Measurements from ENCODE around the gene COL15A1.

Gene COL15A1

DNA sequence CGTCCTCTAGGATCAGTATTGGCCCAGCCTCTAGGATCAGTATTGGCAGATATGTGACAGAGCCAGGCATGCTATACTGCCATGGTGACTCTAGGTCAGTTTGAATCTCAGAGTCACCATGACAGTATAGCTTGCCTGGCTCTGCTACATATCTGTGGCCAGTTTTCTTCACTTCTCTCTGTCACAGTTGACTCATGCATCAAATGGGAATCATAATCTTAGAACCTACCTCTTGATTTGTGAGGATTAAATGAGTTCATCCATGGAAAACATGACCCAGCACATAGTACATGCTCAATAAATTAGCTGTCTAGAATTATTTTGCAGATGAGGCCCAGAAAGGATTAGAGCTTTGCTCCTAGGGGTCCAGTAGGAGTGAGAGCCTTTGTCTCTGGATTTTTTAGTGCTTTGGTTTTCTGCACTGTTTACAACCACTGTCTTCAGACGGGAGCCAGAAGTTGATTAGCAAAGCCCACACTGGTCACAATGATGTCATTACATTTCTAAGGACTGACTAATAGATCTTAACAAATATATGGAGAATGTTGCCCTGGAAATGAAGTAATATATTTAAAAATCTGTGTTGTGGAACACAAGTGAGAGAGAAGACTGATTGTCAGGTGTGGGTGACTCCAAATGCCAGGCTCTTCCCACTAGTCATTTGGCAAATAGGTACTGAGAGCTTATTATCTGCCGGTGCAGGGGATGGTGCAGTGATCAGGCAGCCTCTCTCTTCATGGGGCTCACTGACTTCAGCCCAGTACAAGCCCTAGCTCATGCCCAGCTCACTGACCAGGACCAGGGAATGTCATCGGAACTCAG lies 76.0 kb downstream of the COL15A1 start:
- DNase-seq: no peak

DNA sequence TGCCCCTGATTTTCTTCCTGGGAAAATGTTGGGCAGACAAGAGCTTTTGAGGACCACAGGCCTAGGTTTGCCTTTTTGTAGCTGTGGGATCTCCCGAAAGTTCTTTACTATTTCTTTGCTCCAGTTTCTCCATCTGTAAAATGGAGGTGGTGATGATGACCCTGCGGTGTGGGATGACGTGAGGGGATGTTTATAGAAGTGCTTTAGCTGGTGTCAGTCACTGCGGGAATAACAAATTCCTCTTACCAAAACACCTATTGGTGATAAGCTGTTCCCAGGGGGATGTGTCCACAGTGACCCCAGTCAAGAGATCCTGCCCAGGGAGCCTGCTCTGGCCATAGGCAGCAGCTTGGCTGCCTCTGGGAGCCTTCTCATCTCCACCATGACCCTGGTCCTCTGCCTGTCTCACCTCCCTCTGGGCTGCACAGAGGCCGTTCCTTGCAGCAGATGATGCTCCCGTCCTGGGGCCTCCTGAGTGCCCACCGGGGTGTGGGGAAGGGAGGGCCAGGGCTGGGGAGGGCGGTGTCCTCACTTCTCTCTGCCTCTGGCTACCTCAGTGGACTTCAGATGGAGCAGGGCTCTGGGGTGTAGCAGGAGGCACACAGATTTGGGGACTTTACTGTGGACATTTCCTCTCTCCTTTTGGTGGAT lies 77.2 kb downstream of the COL15A1 start:
- no peak for DNase-seq

DNA sequence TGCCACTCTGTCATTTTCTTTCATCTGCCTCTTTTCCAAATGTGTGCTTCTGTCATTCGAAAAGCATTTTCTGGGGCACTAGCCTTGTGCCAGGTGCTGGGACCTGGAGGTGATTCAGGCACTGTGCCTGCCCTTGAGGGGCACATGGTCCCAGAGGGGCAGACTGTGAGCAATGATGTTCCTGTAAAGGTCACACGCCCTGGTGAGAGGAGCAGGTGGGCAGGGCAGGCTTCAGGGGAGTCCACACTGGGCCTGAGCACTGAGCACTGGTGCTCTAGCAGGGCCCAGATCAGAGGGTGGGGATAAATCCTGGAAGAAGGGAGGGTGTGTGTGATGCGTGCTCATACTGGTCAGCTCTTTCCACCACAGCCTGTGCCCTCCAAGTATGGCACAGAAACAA lies 77.8 kb downstream of the COL15A1 start:
- no peak for DNase-seq

DNA sequence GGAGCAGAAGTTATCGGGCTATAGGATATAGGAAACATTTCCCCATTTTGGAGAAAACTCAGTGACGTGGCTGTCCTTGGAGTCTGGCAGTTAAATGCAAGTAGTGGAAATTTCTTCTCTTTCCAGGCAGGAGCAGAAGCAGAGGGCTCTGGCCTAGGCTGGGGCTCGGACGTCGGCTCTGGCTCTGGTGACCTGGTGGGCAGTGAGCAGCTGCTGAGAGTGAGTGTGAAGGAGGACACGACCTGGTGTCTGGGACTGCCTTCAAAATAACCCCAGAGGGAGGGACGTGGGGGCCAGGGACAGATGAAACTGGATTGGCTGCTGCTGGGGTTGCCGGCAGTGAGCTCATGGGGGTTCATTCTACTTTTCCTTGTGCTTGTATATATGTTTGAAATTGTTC lies 79.5 kb downstream of the COL15A1 start:
- DNase-seq: no peak

DNA sequence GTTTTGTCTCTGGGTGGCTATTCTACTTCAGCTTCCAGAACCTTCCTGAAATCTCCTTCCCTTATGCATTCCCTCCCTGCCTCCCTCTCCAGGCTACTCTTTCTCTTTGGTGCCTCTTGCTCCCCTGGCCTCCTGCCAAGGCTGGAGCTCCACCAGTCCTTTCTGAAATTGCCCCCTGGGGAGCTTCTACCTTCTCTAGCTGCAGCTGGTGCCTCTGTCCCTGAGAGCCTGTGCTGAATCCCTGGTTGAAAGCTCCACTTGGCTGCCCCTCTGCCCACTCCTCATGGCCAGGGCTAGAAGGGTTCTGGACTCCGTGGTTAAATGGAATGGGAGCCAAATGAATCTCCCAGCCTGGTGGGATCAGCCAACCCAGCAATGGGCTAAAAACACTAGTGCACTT lies 80.1 kb downstream of the COL15A1 start:
- peak; percentile 97 for DNase-seq

DNA sequence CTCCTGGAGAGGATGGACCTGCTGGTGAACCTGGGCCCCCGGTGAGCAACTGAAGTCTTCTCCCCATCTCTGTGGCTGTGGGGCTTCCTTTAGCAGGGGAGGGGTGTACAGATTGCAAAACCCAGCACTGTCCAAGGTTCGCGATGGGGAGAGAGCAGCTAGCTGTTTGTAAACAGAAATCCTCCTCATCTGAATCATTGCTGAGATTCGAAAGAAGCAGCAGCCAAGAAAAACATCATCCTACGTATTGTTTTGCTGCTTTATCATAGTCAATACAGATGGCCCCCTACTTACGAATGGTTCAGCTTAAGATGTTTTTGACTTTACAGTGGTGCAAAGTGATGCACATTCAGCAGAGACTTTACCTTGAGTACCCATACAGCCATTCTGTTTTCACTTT lies 81.3 kb downstream of the COL15A1 start:
- DNase-seq: no peak

DNA sequence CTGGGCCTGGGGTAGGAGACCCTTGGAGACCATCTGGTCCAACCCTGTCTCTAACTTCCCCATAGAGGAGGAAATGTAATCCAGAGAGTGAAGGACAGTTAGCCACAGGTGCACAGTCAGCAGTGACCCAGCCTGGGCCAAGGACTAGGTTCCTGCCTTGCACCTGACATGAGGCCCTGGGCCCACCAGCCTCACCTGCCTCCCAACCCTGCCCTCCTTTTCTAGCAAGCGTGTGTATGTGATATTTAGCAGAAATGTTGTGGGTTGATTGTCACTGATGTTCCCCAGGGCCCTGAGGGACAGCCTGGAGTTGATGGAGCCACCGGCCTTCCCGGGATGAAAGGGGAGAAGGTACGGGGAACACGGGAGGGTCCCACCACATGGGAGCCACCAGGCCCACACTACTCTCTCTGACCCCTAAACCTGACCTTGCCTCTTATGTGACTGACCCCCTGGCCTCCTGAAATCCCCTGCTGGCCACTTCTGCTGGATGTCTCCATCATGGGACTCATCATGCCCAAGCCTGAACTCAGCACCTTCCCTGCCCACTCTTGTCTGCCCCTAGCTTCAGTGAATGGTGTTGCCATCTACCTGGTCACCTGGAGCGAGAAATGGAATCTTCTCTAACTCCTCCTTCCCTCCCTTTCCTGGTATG lies 82.0 kb downstream of the COL15A1 start:
- no peak for DNase-seq

DNA sequence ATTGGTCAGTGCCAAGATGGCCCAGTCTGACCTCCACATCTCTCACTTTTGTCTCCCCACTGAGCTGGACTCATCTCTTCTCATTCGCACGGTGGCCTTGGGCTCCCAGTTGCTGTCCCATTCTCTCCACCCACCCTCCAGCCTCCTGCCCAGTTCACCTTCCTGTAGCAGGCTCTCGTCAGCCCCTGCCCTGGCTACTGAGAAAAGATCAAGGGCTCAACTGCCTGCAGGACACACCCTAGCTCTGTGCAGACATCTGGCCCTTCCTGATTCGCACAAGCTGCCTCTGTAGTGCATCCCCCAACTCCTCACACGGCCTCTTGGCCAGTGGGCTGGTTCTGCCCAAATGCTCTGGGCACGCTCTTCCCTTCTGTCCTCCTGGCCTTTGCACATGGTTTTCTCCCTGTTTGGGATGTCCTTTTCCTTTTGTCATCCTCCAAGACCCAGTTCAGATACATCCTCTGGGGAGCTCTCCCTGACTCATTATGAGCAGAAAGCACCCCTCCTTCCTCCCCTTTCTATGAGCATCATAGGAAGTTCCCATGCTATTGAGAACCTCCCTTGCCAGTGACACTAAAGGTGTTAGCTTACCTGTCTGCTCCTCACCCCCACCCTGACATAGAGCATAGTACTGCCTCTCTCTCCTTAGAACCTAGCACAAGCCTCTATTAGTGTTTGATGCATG lies 82.7 kb downstream of the COL15A1 start:
- no peak for DNase-seq

DNA sequence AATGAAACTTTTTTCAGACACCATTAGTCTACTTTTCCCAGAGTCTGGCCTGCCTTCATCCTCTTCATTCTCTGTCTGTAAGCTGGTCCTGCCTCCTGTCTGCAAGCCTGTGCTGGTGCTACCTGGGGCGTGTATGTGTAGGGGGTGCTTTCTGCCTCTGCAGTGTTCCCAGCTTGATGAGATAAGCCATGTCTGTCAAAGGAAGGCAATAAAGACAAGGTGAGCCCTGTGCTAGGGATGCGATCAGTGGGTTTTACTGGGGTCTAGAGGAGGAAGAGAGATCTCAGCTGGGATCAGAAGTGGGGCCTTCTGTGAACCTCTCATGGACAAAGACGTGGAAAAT lies 83.2 kb downstream of the COL15A1 start:
- no peak for DNase-seq

DNA sequence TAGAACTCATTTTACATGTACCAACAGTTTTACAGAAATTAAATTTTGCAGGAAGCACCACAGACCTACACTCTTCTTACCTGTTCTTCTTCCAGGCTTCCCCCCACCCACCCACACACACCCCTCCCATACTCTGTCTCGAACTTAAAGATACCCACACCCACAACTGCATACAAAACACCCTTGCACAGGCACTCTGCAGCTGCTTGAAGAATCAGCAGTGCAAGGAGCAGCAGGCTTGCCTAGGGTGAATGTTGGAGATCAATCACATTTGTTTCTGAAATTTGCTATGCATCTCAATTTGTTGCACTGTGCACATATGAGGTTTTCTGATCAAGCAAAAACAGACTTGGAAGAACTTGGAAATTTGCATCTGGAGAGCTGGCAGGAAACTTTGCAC lies 83.7 kb downstream of the COL15A1 start:
- DNase-seq: no peak

DNA sequence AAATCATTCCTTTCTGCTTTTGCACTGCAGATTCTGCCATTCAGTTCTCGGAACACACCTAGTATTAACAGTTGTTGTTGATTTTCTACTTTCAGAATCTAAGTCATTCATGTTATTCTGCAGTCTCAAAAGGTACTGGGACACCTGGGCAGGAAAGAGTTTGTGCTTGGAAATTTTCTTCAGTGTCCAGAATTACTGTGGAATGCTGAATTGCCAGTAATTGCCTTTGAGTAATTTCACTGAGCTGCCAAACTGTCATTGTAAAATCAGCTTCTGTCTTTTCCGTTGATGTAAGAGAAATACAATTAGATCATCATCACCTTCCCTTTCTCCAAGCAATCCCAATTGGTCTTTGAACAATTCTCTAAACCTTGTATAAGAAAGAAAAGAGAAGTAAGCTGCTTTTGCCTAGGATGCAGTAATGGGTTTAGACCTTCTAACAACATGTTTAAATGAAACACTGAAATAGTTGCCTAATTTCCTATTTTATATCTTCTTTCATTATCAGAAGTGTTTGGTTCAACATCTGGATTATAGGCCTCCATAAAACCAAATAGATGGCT lies 85.5 kb downstream of the COL15A1 start:
- DNase-seq: no peak

DNA sequence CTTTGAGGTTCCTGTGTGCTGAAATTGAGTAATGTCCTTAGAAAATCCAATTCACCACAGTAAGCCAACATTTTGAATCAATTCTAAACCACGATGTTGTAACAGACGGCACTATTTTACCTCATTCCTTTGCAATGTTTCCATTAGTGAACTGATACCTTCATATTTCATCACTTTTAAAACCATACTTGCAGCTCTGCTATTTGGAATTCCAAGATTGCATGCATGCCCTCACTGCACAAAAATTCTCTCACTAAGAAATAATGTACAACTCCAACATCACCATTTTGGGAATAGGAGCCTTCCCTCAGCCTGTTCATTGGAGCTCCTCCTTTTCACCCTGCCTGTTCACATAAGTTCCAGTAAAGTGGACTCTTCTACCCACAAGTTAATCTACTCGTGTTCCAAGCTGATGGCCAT lies 86.4 kb downstream of the COL15A1 start:
- no peak for DNase-seq

DNA sequence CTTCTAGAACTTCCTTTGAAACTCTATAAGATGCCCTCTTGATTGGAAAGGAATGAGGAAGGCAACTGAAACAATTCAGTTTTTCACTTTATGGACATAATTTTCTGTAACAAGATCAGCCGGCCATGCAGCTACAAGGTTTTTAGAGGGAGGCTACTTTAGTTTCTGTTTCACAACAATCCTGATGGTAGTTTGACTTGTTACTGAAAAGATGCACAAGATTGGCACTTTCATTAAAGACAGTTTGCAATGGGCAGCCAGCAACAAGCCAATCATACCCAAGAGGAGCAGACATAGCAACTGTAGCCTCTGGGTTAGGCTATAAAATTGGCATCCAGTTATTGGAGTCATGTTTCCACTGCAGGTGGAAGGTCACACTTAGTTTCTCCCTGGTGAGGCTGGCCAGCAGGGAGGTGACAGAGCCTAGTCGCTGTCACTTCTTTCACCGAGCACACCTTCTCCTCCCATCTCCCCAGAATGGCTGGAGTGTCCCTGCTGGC lies 87.0 kb downstream of the COL15A1 start:
- DNase-seq: no peak

DNA sequence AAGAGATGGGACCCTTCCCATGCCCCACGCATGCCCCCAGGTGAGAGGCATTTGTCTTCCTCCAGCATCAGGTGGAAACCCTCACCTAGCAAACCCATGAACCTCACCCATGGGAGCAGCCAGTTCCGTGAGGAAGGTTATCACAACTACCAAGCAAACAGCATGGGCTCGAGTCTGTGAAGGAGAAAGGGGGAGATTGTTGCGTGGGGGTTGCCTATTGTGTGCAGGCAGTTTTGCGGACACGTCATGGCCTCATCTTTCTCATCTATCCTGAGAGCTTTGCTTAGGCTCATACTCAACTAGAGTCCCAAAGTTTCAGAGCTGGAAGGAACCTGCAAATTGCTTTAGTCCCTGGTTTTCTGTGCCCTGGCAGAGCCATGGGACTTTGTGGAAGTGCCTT lies 87.6 kb downstream of the COL15A1 start:
- DNase-seq: no peak

DNA sequence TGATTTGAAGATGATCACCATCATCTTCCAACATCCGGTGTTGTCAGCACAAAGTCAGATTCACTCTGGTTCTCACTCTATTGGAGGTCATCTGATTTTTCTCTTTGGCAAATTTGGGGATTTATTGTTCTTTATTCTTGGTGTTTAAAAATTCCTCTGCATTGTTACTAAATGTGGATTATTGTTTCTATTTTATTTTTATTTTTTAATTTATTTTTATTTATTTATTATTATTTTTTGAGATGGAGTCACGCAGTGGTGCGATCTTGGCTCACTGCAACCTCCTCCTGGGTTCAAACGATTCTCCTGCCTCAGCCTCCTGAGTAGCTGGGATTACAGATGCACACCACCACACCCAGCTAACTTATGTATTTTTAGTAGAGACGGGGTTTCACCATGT lies 88.3 kb downstream of the COL15A1 start:
- no peak for DNase-seq

DNA sequence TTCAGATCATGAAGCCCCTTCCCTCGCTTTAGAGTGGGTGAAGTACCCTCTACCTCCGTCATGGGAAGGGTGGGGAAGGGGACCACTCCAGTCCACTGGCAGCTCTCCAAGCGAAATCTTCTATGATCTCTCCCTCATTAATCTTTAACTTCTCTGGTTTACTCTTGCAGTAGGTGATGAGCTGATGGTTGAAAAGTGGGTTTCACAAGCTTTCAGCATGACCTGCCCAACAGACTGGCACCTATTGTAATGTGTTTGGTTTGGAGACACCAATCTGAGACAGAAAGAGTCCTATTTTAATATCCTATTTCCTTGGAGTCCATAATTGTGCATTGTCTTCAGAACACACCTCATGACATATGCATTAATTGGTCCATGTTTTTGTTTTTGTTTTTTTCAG lies 90.4 kb downstream of the COL15A1 start:
- no peak for DNase-seq

DNA sequence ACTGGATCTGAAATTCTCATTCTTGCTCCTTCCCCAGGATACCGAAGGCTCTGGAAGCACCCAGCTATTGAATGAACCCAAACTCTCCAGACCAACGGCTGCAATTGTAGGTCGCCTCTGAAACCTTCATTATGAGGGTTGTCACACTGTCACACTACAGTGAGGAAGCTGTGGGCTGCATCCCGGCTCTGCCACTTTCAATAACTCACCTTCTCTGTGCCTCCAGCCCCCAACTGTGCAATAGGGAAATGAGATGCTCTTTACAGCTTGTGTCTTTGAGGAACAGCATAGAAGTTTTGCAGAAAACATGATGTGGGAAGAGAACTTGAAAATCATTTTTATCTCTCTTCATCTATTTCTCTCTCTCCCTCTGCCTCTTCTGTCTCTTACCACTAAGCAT lies 91.6 kb downstream of the COL15A1 start:
- no peak for DNase-seq

DNA sequence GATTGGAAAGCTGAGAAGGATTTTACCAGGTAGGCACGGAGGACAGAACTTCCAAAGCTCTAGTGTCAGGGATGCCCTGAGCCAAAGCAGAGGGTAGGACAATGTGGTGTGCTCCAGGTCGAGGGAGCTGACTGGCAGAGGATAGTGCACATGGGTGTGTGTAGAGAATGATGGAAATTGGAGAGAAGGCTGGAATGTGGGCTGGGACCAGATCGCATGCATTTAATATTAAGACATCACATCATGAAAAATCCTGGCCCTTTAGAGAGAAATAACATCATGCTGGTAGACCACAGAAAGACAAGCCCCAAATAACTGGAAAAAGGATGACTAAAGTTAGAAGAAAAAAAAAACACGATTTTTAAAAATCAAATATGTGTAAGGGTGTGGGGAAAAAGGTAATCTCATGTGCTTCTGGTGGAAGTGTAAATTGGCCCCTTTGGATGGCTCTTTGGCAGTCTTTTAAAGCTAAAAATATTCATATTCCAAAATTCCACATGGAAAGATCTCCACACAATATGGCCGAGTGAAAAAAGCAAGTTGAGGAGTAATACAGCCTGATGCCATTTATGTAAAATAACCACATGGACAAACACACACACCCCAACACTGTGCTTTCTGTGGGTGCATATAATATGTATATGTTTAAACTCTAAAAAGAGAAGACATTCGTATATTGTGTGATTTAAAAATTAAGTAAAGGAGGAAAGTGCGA lies 94.2 kb downstream of the COL15A1 start:
- no peak for DNase-seq

DNA sequence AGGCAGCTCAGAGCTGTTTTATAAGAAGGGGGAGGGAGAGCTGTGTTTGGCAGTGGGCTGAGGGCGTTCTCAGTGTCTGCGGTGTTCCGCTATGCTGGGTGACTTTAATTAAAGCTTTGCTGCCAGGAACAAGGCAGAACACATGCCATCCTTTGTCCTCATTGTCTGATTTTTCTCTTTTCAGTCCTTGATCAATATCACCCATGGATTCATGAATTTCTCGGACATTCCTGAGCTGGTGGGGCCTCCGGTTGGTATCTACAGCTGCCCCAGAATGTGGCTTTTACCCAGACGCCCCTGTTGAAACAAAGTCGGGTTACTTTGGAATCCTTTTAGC lies 94.7 kb downstream of the COL15A1 start:
- DNase-seq: no peak

DNA sequence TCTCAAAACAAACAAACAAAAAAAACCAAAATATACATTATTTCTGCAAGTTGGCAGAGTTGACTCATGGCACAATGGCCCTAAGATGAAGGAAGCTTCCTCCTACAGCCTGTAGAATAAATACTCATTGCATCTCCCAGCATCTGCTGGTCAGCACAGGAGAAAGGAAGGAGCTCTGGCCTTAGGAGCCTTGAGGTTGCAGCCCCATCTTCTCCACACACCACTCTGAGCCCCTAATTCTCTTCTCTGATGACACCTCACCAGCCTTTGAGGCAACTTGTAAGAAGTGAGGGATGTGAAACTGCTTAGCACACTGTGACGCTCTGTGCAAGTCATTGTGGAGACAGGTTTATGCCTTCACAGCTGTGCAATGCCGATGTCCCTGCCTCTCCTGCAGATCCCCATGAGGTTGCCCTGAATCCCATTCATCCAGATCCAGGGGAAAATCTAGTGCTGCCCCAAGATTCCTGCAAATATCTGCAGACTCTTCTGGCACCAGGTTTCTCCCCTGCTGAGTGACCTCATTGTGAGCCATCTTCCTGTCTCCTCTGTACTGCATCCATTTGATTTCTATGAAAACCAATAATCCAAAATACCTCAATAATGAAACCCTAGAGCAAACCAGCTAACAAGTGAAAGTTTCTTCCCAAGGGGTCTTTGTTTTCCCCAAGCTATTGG lies 95.9 kb downstream of the COL15A1 start:
- DNase-seq: no peak

DNA sequence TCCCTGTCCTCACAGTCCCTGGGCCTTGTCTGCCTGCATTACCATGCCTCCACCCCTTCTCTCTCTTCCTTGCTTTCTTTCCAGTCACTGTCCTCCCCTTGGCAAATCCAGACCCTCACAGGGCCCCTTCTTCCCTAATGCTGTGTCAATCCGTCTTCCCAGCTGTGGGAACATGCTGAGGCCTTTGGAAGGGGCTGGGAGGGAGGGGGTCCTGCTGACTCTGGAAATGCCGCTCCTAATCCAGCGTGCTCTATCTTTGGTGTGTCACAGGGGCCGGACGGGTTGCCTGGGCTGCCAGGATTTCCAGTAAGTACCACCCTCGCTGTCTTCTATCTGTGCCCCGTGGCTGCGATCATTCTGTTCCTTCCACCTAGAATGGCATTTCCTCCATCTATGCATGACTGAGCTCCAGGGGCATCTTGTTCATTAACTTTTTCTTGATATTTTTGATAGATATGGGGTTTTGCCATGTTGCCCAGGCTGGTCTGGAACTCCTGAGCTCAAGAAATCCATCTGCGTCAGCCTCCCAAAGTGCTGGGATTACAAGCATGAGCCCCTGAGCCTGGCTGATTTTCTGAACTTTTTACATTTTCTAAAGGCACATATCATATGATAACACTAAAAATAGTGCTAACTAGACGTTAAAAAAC lies 96.7 kb downstream of the COL15A1 start:
- DNase-seq: no peak

All from NCI-H1092 treated with DMSO at 0.1 percent for 48 hours (cell line).